Prostate gland (tissue), 2 donors: ENCODE results near the gene IDS. TPM values are rescaled to one million over a fixed set of nuclear protein-coding genes. Genes with fewer than 3 reads are reported as not detected.
A peak's percentile ranks its signal among the peaks of the same experiment; 100 is the strongest.

Source experiments
- DNase-seq: peaks from one replicate; pipeline ENCODE4 v3.0.0-alpha.2; 2019; ENCODE audit warnings: low spot score
- H3K27ac ChIP-seq, 2 donors: fragments of 200-600 bp; sonication (generic); 2 replicates each; pipeline ENCODE4 v1.5.1; 2017 to 2019
- H3K27me3 ChIP-seq: fragments of 200-600 bp; sonication (generic); replicated peaks from 2 replicates; pipeline ENCODE4 v1.5.1; 2019; ENCODE audit not compliant: insufficient read depth
- H3K36me3 ChIP-seq, 2 donors: fragments of 200-600 bp; sonication (generic); 1 replicate in 1 of 2; 2 replicates in 1 of 2; pipeline versions ENCODE4 v1.5.1 to v1.8.1; 2017 to 2019
- H3K4me1 ChIP-seq: fragments of 200-600 bp; sonication (generic); replicated peaks from 2 replicates; pipeline ENCODE4 v1.5.1; 2019
- H3K4me3 ChIP-seq, 2 donors: fragments of 200-600 bp; sonication (generic); 2 replicates each; pipeline ENCODE4 v1.5.1; 2017 to 2019
- H3K9me3 ChIP-seq: fragments of 200-600 bp; sonication (generic); 2 replicates; pipeline ENCODE4 v1.5.1; 2017
- CTCF ChIP-seq, 4 experiments: fragments of 200-600 bp in 2 of 4; fragments of 450-650 bp in 2 of 4; sonication (generic) in 2 of 4; IDR thresholded peaks; 1 replicate in 3 of 4; 2 replicates in 1 of 4; pipeline ENCODE4 v1.5.1; 2016 to 2019; ENCODE audit warnings: antibody characterized with exemption in 4 of 4, mild to moderate bottlenecking in 2 of 4, moderate library complexity in 2 of 4
- POLR2A ChIP-seq: fragments of 450-650 bp; IDR thresholded peaks from one replicate; pipeline ENCODE4 v1.6.1; 2016; ENCODE audit warnings: antibody characterized with exemption, mild to moderate bottlenecking
- POLR2AphosphoS5 ChIP-seq: sonication (generic); formaldehyde crosslinking; IDR thresholded peaks from one replicate; pipeline ENCODE4 v1.6.1; 2017; ENCODE audit warnings: antibody characterized with exemption
- WGBS: methylation state at CpG from one replicate; pipeline ENCODE4 v1.1.5; 2018; 5-methylcytosine and 5-hydroxymethylcytosine counted together
- intact Hi-C: fragments of 100-400 bp; cut with DNase I; formaldehyde crosslinking; loops from one replicate; pipeline ENCODE4 v1.14.2; 2022
- total RNA-seq, 2 donors: library from RNA; depleted of rRNA; stranded (reverse); fragments of >200 nt; gene quantifications; one replicate each; pipeline ENCODE4 v1.1.0, GENCODE V29; 2016

IDS gene
- total RNA-seq, 2 donors from 2014 or later = 47.4 to 82.9 TPM

- no peak overlapping the region for H3K4me3 ChIP-seq
- no peak for TF ChIP-seq CTCF (IDR thresholded peaks at IDR 0.05)
- no peak for TF ChIP-seq POLR2AphosphoS5
- no peak for TF ChIP-seq POLR2A
- intact Hi-C loops = loop anchor here (5.0 to 10.0 kb wide), 2 partner anchors 1341 to 1428 kb away; no protein-coding TSS in a partner anchor
- no peaks in the 10 kb centered on the region for H3K4me1 ChIP-seq
- 100% methylated on average over 1 of the region's 1 CpG for WGBS
- H3K27me3 ChIP-seq = no peaks in the 10 kb centered on the region
- no peak overlapping the region for H3K27ac ChIP-seq
- DNase-seq = no peak
- H3K9me3 ChIP-seq = no peaks in the 10 kb centered on the region
- H3K36me3 ChIP-seq = no peaks in the 10 kb centered on the region
Measured at GRCh38 chrX:149473092-149473491, 32.0 kb downstream of the IDS start.

GRCh38 chrX:149472625-149473024 is 32.5 kb downstream of the IDS start:
- intact Hi-C loops = loop anchor here (5.0 to 10.0 kb wide), 2 partner anchors 1340 to 1428 kb away; no protein-coding TSS in a partner anchor
- DNase-seq = no peak
- H3K27me3 ChIP-seq = no peaks in the 10 kb centered on the region

DNA sequence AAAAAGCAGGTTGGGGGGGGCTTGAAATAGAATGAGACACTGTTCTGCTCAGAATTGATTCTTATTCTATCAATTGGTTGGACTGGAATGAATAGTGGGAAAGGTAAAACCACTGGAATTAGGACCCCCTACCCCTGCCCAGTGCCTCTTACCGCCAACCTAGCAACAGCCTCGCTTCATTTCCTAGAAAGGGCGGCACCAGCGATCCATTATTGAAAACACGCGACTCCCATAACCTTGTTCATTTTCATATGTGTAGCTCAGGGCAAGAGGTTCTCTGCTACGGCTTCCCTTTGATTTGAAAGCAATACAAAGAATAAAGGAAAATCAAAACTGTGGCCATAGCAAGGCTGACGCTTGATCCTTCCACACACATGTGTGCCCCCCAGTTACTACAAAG is 33.7 kb downstream of the IDS start:
- Histone ChIP-seq H3K9me3 (no peaks in the 10 kb centered on the region), H3K27me3 (no peaks in the 10 kb centered on the region), H3K36me3 (no peaks in the 10 kb centered on the region), H3K27ac (no peak overlapping the region), H3K4me1 (no peaks in the 10 kb centered on the region), H3K4me3 (no peak overlapping the region)
- WGBS = 74% methylated on average over 8 of the region's 8 CpGs
- TF ChIP-seq POLR2A (no peak), CTCF (IDR thresholded peaks at IDR 0.05) (no peak), POLR2AphosphoS5 (no peak)
- intact Hi-C loops = loop anchor here (5.0 to 10.0 kb wide), 2 partner anchors 1339 to 1427 kb away; no protein-coding TSS in a partner anchor
- DNase-seq = no peak

More at GRCh38 chrX:149472625-149473024, 32.5 kb downstream of the IDS start:
- no peak overlapping the region for H3K27ac ChIP-seq
- no peak for TF ChIP-seq POLR2A
- TF ChIP-seq CTCF (IDR thresholded peaks at IDR 0.05) = no peak
- TF ChIP-seq POLR2AphosphoS5 = no peak
- no peaks in the 10 kb centered on the region for H3K9me3 ChIP-seq
- H3K36me3 ChIP-seq = no peaks in the 10 kb centered on the region
- no peak overlapping the region for H3K4me3 ChIP-seq
- H3K4me1 ChIP-seq = no peaks in the 10 kb centered on the region

DNA sequence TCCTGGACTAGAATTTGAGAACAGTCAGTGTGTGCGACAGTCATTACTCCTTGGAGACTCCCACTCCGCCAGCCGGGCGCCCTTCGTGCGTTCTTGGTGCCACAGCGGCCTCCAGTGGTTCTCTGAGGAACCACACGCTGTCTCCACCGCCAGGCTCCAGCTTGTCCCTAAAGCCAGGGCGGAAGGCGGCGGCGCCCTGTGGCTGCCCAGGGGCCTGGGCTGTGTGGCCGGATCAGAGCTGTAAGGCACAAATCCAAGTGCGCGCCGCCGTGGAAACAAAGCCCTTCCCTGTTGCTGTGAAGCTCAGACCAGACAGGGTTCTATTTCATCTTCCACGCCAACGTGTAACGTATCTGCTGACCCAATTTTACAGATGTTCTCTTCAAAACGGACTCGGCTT is 34.2 kb downstream of the IDS start:
- H3K27me3 ChIP-seq = no peaks in the 10 kb centered on the region
- no peaks in the 10 kb centered on the region for H3K36me3 ChIP-seq
- TF ChIP-seq POLR2AphosphoS5 (no peak), CTCF (IDR thresholded peaks at IDR 0.05) (peak; percentile 41 to 86 (median 71))
- intact Hi-C loops = loop anchor here (5.0 to 10.0 kb wide), 2 partner anchors 1339 to 1426 kb away; no protein-coding TSS in a partner anchor
- no peaks in the 10 kb centered on the region for H3K9me3 ChIP-seq
- no peaks in the 10 kb centered on the region for H3K4me1 ChIP-seq
- DNase-seq = peak; percentile 49
- H3K27ac ChIP-seq = no peak overlapping the region
- WGBS = 2% methylated on average over 18 of the region's 23 CpGs
- H3K4me3 ChIP-seq = no peak overlapping the region

GRCh38 chrX:149469406-149469805 is 35.7 kb downstream of the IDS start:
- Histone ChIP-seq H3K9me3 (no peaks in the 10 kb centered on the region), H3K27me3 (no peaks in the 10 kb centered on the region), H3K4me1 (no peaks in the 10 kb centered on the region), H3K36me3 (no peaks in the 10 kb centered on the region), H3K4me3 (no peak overlapping the region), H3K27ac (no peak overlapping the region)
- no peak for DNase-seq
- TF ChIP-seq POLR2A (no peak), CTCF (IDR thresholded peaks at IDR 0.05) (no peak), POLR2AphosphoS5 (no peak)
- WGBS = 40% methylated on average over 1 of the region's 5 CpGs
- intact Hi-C loops = no loop called here
